NCI-H748 (cell line): ENCODE measurements around the gene KATNB1.

Experiments used
- DNase-seq: peaks from one replicate; lab custom pipeline; 2025; ENCODE audit not compliant: unreplicated experiment; lab: John Stamatoyannopoulos, UW

Gene KATNB1

GRCh38 chr16:57804111-57804837 lies 68.7 kb downstream of the KATNB1 start:
- DNase-seq, result no peak

GRCh38 chr16:57805176-57805575 lies 69.6 kb downstream of the KATNB1 start:
- DNase-seq, result no peak
